ENCODE measurements around the gene PLA2G4E. TPM values are rescaled to one million over a fixed set of nuclear protein-coding genes. Genes with fewer than 3 reads are reported as not detected.

Gene PLA2G4E
- total RNA-seq, 1 experiment from 2014 or later: 1.8 TPM

- Mint-ChIP-seq H3K4me1 (ENCODE audit: low read depth, unreplicated experiment) (peaks cover 51% of the 10 kb centered on the region), H3K27me3 (ENCODE audit: insufficient read depth, unreplicated experiment) (no peaks in the 10 kb centered on the region), H3K9me3 (ENCODE audit: unreplicated experiment) (no peaks in the 10 kb centered on the region), H3K27ac (ENCODE audit: unreplicated experiment) (peak overlapping the region; percentile 94), H3K36me3 (ENCODE audit: insufficient read depth, unreplicated experiment) (no peaks in the 10 kb centered on the region), H3K4me3 (ENCODE audit: unreplicated experiment) (peak overlapping the region; percentile 13)
- ChIA-PET CTCF (no interaction called here), POLR2A (no interaction called here)
- Histone ChIP-seq H3K27me3 (replicated peaks; ENCODE audit: control insufficient read depth, insufficient read depth, low read length) (no peaks in the 10 kb centered on the region), H3K36me3 (ENCODE audit: control insufficient read depth, insufficient read depth, low read length) (no peaks in the 10 kb centered on the region), H3K4me3 (ENCODE audit: low read depth, low read length) (no peak overlapping the region), H3K4me1 (peaks cover 54% of the 10 kb centered on the region), H3K9me3 (peaks cover 3% of the 10 kb centered on the region; the same call in 1 of the 2 replicates)
- no peak for DNase-seq
- no TSS peak for BruUV-seq (replicated peaks)
- TF ChIP-seq CTCF (IDR thresholded peaks at IDR 0.05; ENCODE audit: insufficient read depth in 1 of 2, low read depth in 1 of 2, low read length in 1 of 2, severe bottlenecking in 1 of 2, unreplicated experiment in 1 of 2): no peak
- intact Hi-C loops (cut with micrococcal nuclease; ENCODE audit: unreplicated experiment): no loop called here
Measured at GRCh38 chr15:42045211-42045615, 24.4 kb upstream of the PLA2G4E start.

- CTCF ChIA-PET: no interaction called here
- no peaks in the 10 kb centered on the region for H3K9me3 Mint-ChIP-seq (ENCODE audit: unreplicated experiment)
- H3K4me3 Mint-ChIP-seq (ENCODE audit: unreplicated experiment): no peak overlapping the region
Measured at GRCh38 chr15:42042602-42043400, 22.0 kb upstream of the PLA2G4E start.

GRCh38 chr15:42038401-42038800 lies 17.6 kb upstream of the PLA2G4E start:
- DNase-seq: no peak
- H3K27ac Mint-ChIP-seq (ENCODE audit: unreplicated experiment): no peak overlapping the region
- H3K9me3 Mint-ChIP-seq (ENCODE audit: unreplicated experiment): no peaks in the 10 kb centered on the region
- ChIA-PET POLR2A (no interaction called here), CTCF (interaction anchor here (0.6 kb wide), 1 partner anchor 61 kb away, joined by 7 read pairs; no protein-coding TSS in a partner anchor)
- H3K4me3 Mint-ChIP-seq (ENCODE audit: unreplicated experiment): no peak overlapping the region
- no peaks in the 10 kb centered on the region for H3K27me3 Mint-ChIP-seq (ENCODE audit: insufficient read depth, unreplicated experiment)
- peaks cover 29% of the 10 kb centered on the region for H3K4me1 ChIP-seq
- TF ChIP-seq CTCF (IDR thresholded peaks at IDR 0.05; ENCODE audit: insufficient read depth in 1 of 2, low read depth in 1 of 2, low read length in 1 of 2, severe bottlenecking in 1 of 2, unreplicated experiment in 1 of 2): no peak
- H3K27me3 ChIP-seq (replicated peaks; ENCODE audit: control insufficient read depth, insufficient read depth, low read length): no peaks in the 10 kb centered on the region
- no TSS peak for BruUV-seq (replicated peaks)
- intact Hi-C loops (cut with micrococcal nuclease; ENCODE audit: unreplicated experiment): no loop called here
- peaks cover 9% of the 10 kb centered on the region for H3K4me1 Mint-ChIP-seq (ENCODE audit: low read depth, unreplicated experiment)
- no peaks in the 10 kb centered on the region for H3K36me3 Mint-ChIP-seq (ENCODE audit: insufficient read depth, unreplicated experiment)
- H3K9me3 ChIP-seq: no peaks in the 10 kb centered on the region; the same call in 1 of the 2 replicates
- H3K36me3 ChIP-seq (ENCODE audit: control insufficient read depth, insufficient read depth, low read length): no peaks in the 10 kb centered on the region
- H3K4me3 ChIP-seq (ENCODE audit: low read depth, low read length): no peak overlapping the region

More at GRCh38 chr15:42042602-42043400, 22.0 kb upstream of the PLA2G4E start:
- Histone ChIP-seq H3K9me3 (peaks cover 3% of the 10 kb centered on the region), H3K27me3 (replicated peaks; ENCODE audit: control insufficient read depth, insufficient read depth, low read length) (no peaks in the 10 kb centered on the region), H3K4me1 (peaks cover 36% of the 10 kb centered on the region), H3K36me3 (ENCODE audit: control insufficient read depth, insufficient read depth, low read length) (no peaks in the 10 kb centered on the region), H3K4me3 (ENCODE audit: low read depth, low read length) (no peak overlapping the region)
- no peak for DNase-seq
- Mint-ChIP-seq H3K4me1 (ENCODE audit: low read depth, unreplicated experiment) (peaks cover 39% of the 10 kb centered on the region), H3K27ac (ENCODE audit: unreplicated experiment) (peak overlapping the region; percentile 94), H3K27me3 (ENCODE audit: insufficient read depth, unreplicated experiment) (no peaks in the 10 kb centered on the region), H3K36me3 (ENCODE audit: insufficient read depth, unreplicated experiment) (no peaks in the 10 kb centered on the region)
- intact Hi-C loops (cut with micrococcal nuclease; ENCODE audit: unreplicated experiment): no loop called here
- TF ChIP-seq CTCF (IDR thresholded peaks at IDR 0.05; ENCODE audit: insufficient read depth in 1 of 2, low read depth in 1 of 2, low read length in 1 of 2, severe bottlenecking in 1 of 2, unreplicated experiment in 1 of 2): no peak
- BruUV-seq (replicated peaks): no TSS peak
- POLR2A ChIA-PET: no interaction called here

Data from Caco-2 (cell line).